Hepatocyte (in vitro differentiated cells): Measurements from ENCODE around the gene NR6A1.

Experiments
- CTCF ChIP-seq: fragments of 200-600 bp; sonication (generic); IDR thresholded peaks from 2 replicates; pipeline ENCODE4 v1.5.1; 2016; ENCODE audit warnings: antibody characterized with exemption, mild to moderate bottlenecking; ENCODE audit not compliant: poor library complexity
- EZH2 ChIP-seq: fragments of 200-600 bp; sonication (generic); IDR thresholded peaks from 2 replicates; pipeline ENCODE4 v1.6.1; 2016; ENCODE audit warnings: antibody characterized with exemption, mild to moderate bottlenecking, borderline replicate concordance

- TF ChIP-seq CTCF, result no peak
- TF ChIP-seq EZH2, result no peak
Observed at GRCh38 chr9:124716808-124717207, 54.3 kb downstream of the NR6A1 start.
